Measurements from ENCODE around the gene ZBTB7A.

Gene ZBTB7A

GRCh38 chr19:4094291-4094690 is 27.6 kb upstream of the ZBTB7A start:
- no peak for DNase-seq (ENCODE audit: low read depth in 2 of 2)

DNA sequence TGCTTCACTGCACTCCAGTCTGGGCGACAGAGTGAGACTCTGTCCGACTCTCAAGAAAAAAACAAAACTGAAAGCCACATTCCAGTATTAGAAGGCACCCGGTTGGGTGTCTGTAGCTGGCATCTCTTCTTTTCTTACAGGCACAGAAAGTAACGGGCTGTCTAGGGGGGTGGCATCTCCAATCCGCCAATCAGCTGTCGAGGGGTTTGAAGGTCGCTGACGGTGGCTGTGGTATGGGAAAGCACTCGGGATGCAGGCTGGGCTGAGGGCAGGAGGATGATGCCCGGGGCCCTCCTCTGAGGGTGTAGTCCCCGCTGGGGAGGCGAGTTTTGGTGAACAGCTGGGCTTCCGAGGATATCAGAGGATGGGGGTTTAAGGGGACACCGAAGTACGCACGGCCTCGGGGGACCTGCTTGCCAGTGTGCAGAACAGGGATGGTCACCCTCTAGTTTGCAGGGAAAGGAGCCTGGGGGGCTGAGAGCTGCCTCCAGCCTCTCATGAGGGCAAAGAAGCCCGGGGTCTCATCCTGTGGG is 27.0 kb upstream of the ZBTB7A start:
- DNase-seq (ENCODE audit: low read depth in 2 of 2), result no peak

DNA sequence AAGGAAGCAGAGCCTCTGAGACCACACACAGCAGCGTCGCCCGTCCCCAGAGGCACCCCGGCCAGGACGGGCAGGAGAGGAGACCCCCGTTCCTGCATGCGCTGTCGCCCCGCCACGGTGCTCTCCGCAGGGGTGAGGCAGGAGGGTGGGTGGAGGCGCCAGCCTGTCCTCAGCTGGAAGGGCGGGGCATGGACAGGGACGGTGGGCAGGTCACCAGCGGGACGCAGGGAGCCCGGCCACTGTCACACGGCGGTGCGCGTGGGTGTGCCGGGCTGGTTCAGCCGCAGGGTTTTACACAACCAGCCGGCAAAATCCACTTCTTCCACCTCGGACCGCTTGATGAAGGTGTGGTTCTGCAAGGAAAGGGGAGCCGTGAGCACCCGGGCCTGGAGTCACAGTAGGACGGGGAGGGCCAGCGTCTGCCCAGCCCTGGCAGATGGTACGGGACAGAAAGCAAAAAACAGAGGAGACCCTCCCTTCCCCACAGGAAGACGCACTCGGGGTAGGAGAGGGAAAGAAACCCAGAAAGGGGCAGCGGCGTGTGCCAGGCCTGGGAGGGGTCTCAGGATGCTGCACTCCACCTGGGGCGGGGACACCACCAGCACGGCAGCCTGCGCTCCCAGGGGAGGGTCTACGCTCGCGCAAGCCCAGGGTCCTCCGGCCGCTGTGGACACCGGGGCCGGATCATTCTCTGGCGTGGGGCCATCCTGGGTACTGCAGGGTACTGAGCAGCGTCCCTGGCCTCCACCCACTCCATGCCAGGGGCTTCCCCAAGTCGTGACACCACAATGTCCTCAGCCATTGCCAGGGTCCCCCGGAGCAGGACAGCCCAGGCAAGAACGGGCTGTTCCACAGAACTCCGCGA is 23.9 kb upstream of the ZBTB7A start:
- no peak for DNase-seq (ENCODE audit: low read depth in 2 of 2)

GRCh38 chr19:4089946-4090345 is 23.2 kb upstream of the ZBTB7A start:
- no peak for DNase-seq (ENCODE audit: low read depth in 2 of 2)

GRCh38 chr19:4089400-4089908 is 22.8 kb upstream of the ZBTB7A start:
- DNase-seq (ENCODE audit: low read depth in 2 of 2), result peak in 1 of 2 donors; percentile 61

- DNase-seq (ENCODE audit: low read depth in 2 of 2), result no peak
Observed at GRCh38 chr19:4088975-4089374, 22.3 kb upstream of the ZBTB7A start.

- DNase-seq (ENCODE audit: low read depth in 2 of 2), result no peak
Observed at GRCh38 chr19:4087787-4088679, 21.3 kb upstream of the ZBTB7A start.

- DNase-seq (ENCODE audit: low read depth in 2 of 2), result no peak
Observed at GRCh38 chr19:4086411-4086867, 19.7 kb upstream of the ZBTB7A start.

GRCh38 chr19:4084547-4084877 is 17.8 kb upstream of the ZBTB7A start:
- no peak for DNase-seq (ENCODE audit: low read depth in 2 of 2)

DNA sequence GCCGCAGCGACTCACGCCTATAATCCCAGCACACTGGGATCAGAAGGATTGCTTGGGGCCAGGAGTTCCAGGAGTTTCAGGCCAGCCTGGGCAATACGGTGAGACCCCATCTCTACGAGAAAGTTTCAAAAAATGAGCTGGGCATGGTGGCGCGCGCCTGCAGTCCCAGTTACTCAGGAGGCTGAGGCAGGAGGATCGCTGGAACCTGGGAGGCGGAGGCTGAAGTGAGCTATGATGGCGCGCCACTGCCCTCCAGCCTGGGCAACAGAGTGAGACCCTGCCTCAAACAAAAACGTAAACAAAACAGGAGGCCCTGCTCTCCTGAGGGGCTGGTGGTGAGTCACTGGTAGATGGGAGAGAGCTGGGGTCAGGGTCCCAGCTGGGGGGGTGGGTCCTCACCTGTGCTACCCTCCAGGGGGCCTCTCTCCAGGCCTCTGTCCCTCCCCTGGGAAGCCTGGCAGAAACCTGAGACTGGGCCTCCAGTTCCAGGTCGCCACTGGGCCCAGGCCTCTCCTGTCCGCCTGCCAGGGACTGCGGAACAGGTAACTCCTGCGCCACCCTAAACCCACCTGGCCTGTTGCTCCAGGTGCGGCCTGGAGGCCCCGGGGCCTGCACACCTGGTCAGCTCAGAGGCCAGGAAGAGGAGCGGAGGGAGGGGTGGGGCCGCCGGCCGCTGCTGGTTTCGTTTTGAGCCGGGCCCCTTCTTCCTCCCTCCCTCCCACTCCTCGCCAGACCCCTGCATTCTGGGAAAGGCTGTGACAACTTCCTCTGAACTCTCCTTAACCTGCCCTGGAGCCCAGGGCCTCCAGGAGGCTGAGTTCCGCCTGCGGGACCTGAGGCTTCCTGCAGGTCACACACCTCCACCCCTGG is 17.2 kb upstream of the ZBTB7A start:
- DNase-seq (ENCODE audit: low read depth in 2 of 2), result no peak

DNA sequence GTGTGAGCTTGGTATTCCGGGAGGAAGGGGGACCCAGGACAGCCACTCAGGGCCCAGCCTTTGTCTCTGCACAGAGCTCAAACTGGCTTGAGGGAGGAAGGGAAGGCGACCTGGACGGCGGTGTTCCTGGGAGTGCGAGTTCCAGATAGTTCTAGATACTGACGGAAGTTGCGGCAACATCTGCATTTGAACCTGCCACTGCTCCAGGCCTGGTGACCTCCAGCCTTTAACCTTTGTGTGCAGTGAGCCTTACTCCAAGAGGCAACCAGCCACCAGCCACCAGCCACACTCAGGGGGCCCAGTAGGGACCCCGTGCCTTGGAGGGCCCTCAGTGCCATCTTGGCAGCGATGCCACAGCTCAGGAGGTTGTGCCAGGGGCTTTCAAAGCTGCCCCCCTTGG is 15.5 kb upstream of the ZBTB7A start:
- no peak for DNase-seq (ENCODE audit: low read depth in 2 of 2)

- no peak for DNase-seq (ENCODE audit: low read depth in 2 of 2)
Observed at GRCh38 chr19:4081441-4082129, 14.9 kb upstream of the ZBTB7A start.

GRCh38 chr19:4080473-4080872 is 13.8 kb upstream of the ZBTB7A start:
- no peak for DNase-seq (ENCODE audit: low read depth in 2 of 2)

GRCh38 chr19:4077800-4078684 is 11.3 kb upstream of the ZBTB7A start:
- DNase-seq (ENCODE audit: low read depth in 2 of 2), result peak in 1 of 2 donors; percentile 50

GRCh38 chr19:4077007-4077374 is 10.3 kb upstream of the ZBTB7A start:
- DNase-seq (ENCODE audit: low read depth in 2 of 2), result no peak

- peak in 1 of 2 donors; percentile 23 for DNase-seq (ENCODE audit: low read depth in 2 of 2)
Observed at GRCh38 chr19:4075373-4075772, 8.7 kb upstream of the ZBTB7A start.

DNA sequence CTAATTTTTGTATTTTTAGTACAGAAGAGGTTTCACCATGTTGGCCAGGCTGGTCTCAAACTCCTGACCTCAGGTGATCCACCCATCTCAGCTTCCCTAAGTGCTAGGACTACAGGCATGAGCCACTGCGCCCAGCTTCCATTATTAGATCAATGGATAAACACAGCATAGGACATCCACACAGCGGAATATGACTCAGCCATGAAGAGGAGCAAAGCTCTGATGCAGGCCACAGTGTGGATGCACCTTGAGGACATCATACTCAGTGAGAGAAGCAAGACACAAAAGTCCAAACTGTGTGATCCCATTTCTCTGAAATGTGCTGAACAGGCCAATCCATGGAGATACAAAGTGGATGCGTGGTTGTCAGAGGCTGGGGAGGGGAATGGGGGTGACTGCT is 4.9 kb upstream of the ZBTB7A start:
- no peak for DNase-seq (ENCODE audit: low read depth in 2 of 2)

GRCh38 chr19:4069331-4069959 is 2.7 kb upstream of the ZBTB7A start:
- DNase-seq (ENCODE audit: low read depth in 2 of 2), result peak in 1 of 2 donors; percentile 49

Data from stimulated activated CD8-positive, alpha-beta memory T cell treated with anti-CD3 and anti-CD28 coated beads, Interleukin-2, amount 100 ng/mL, for 48 hours (primary cell).